Stomach (tissue), 9 donors: ENCODE data around the gene ETF1. TPM values are rescaled to one million over a fixed set of nuclear protein-coding genes. Genes with fewer than 3 reads are reported as not detected.

Experiments
- DNase-seq, 2 donors: peaks; one replicate each; pipeline versions ENCODE4 v3.0.0 to v3.0.0-alpha.2; 2013 to 2019
- H3K27ac ChIP-seq, 5 donors: fragments of 200-600 bp in 4 of 5; sonication (generic) in 4 of 5; one replicate each; pipeline ENCODE4 v1.5.1; 2013 to 2019; ENCODE audit warnings: mild to moderate bottlenecking in 1 of 5, moderate library complexity in 1 of 5
- H3K27me3 ChIP-seq, 3 donors: fragments of 200-600 bp; sonication (generic); one replicate each; pipeline ENCODE4 v1.5.1; 2017 to 2019; ENCODE audit warnings: mixed run types in 1 of 3
- H3K36me3 ChIP-seq, 4 donors: fragments of 200-600 bp; sonication (generic); 1 replicate in 3 of 4; 2 replicates in 1 of 4; pipeline ENCODE4 v1.5.1; 2016 to 2019
- H3K4me1 ChIP-seq, 4 donors: fragments of 200-600 bp; sonication (generic); one replicate each; pipeline ENCODE4 v1.5.1; 2016 to 2019
- H3K4me3 ChIP-seq, 4 donors: fragments of 200-600 bp; sonication (generic) in 3 of 4; one replicate each; pipeline ENCODE4 v1.5.1; 2016 to 2019; ENCODE audit warnings: mild to moderate bottlenecking in 1 of 4
- H3K9me3 ChIP-seq, 4 donors: fragments of 200-600 bp; sonication (generic); one replicate each; pipeline ENCODE4 v1.5.1; 2016 to 2019
- EP300 ChIP-seq: sonication (generic); formaldehyde crosslinking; IDR thresholded peaks from one replicate; pipeline ENCODE4 v1.6.1; 2017; ENCODE audit warnings: antibody characterized with exemption
- POLR2A ChIP-seq, 4 donors: fragments of 450-650 bp; IDR thresholded peaks; one replicate each; pipeline ENCODE4 v1.6.1; 2016; ENCODE audit warnings: antibody characterized with exemption in 4 of 4, control low read depth in 2 of 4, mild to moderate bottlenecking in 1 of 4, moderate library complexity in 1 of 4
- POLR2AphosphoS5 ChIP-seq, 3 donors: sonication (generic); formaldehyde crosslinking; IDR thresholded peaks; one replicate each; pipeline ENCODE4 v1.6.1; 2016; ENCODE audit warnings: antibody characterized with exemption in 3 of 3
- WGBS, 5 donors: extraction: QIAGEN DNeasy Blood & Tissue Kit in 3 of 5; methylation state at CpG; one replicate each; pipeline versions ENCODE4 v1.1.5 to v1.1.7; 2013 to 2018; 5-methylcytosine and 5-hydroxymethylcytosine counted together
- intact Hi-C: fragments of 100-400 bp; cut with DNase I; formaldehyde crosslinking; loops from one replicate; pipeline ENCODE4 v1.15.1; 2023; ENCODE audit warnings: low total_unique reads
- polyA plus RNA-seq, 3 donors: library from polyadenylated mRNA; stranded (reverse); fragments of 200-250 nt; gene quantifications; one replicate each; pipeline ENCODE4 v1.2.3, GENCODE V29; 2013
- total RNA-seq, 5 donors: library from RNA; depleted of rRNA; stranded (reverse); fragments of >200 nt; gene quantifications; one replicate each; pipeline versions ENCODE4 v1.1.0 to v1.2.3, GENCODE V29; 2014 to 2016
- TF ChIP-seq, protein P1 (sequence below), 7 experiments: fragments of 450-650 bp in 4 of 7; fragments of 200-600 bp in 3 of 7; sonication (generic) in 3 of 7; IDR thresholded peaks; one replicate each; pipeline ENCODE4 v1.5.1; 2016 to 2019; ENCODE audit warnings: antibody characterized with exemption in 7 of 7, control low read depth in 2 of 7, mild to moderate bottlenecking in 1 of 7
- donor health status: healthy with polysubstance abuse.
- donor health status: Bipolar disorder and iron deficiency.
- donor health status: healthy.

ETF1 gene
- total and polyA plus RNA-seq, 8 donors = 9.0 to 119 (median 51.0) TPM

DNA sequence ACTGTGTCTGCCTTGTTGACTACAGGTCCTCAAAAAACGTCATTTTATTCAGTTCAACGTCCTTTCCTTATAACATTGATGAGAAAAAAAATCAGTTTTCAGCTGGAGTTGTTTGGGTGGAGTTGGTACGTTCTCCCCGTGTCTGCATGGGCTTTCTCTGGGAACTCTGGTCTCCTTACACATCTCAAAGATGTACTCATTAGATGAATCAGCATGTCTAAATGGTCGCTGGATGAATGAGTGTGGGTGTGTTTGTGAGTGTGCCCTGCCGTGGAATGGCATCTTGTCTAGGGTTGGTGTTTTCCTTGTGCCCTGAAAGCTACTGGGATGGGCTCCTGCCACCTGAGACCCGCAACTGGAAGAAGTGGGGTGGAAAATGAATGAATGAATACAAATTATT lies 47.7 kb downstream of the ETF1 start:
- Histone ChIP-seq H3K4me1 (peaks cover 19 to 25% (median 22%) of the 10 kb centered on the region in 4 donors), H3K27me3 (peaks cover 0 to 14% (median 7%) of the 10 kb centered on the region in 3 donors), H3K4me3 (no peak overlapping the region), H3K9me3 (no peaks in the 10 kb centered on the region), H3K36me3 (no peaks in the 10 kb centered on the region), H3K27ac (no peak overlapping the region)
- no peak for DNase-seq
- intact Hi-C loops = no loop called here
- 78 to 85% (median 79%) methylated on average over 7 of the region's 7 CpGs for WGBS, 5 donors
- no peak for TF ChIP-seq EP300

DNA sequence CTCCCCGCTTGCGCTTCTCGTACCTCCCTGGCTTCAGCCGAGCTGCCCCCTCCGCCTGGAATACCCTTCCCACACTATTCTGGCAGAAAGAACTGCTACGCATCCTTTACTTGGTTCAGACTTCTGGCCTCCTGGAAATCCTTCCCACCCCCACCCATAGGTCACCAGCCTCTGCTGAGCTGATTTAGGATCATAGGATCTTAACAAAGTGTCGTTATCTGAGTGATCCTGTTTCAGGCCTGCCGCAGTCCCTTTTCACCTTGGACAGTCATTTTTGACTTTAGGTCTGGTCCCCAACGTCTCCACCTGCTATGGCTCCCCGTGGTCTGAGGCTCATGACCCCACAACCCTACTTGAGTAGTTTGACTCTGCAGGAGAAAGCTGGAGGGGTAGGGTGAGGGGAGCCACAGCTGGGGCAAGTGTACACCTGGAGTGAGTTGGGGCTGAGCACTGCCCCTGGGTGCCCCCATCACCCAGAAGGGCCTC lies 50.4 kb downstream of the ETF1 start:
- H3K4me1 ChIP-seq = peaks cover 25 to 44% (median 38%) of the 10 kb centered on the region in 4 donors

DNA sequence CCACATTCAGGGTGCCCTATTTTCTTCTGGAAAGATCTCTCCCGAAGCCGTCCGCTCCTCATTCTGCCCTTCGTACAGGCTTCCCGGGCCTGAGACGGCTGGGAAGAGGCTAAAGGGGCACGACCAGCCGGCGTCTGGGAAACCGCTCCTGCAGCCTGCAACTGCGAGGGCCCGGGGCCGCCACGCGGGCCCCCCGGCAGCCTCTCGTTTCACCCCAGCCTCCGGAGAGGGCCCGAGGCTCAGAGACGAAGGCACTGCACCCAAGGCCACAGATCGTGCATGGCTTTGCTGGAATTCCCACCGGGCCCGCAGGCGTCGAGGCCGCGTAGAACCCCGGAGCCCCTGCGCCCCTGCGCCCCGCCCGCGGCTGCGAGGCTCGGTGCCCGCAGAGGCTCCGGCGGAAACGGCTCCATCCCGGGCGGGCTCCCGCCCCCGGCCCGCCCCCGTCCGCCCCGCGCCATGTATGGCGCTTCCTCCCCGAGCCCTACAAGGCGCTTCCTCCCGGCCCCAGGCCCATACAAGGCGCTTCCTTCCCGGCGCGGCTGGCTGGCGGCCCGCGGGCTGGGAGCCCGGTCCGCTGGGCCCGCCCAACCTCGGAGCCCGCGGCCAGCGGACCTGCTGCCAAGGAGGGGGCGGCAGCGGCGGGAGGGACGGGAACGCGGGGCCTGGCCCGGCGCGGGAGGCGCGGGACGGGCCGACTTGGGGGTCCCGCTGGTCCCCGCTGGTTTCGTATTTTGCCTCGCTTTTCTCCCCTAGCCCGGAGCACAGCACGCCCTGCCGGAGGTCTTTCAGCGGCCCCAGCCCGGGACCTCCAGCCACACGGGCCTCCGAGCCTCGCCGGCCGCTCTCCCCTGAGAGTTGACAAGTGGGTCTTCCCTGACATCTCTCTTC lies 51.1 kb downstream of the ETF1 start:
- 0 to 8% (median 3%) methylated on average over 5 to 93 of the region's 93 CpGs for WGBS, 5 donors
- Histone ChIP-seq H3K4me1 (peaks cover 25 to 44% (median 38%) of the 10 kb centered on the region in 4 donors), H3K27me3 (peaks cover 0 to 25% (median 7%) of the 10 kb centered on the region in 3 donors), H3K36me3 (no peaks in the 10 kb centered on the region), H3K9me3 (no peaks in the 10 kb centered on the region), H3K27ac (peak overlapping the region in 4 of 5 donors; percentile 9 to 82 (median 74)), H3K4me3 (peak overlapping the region; percentile 53 to 67 (median 57))
- TF ChIP-seq POLR2AphosphoS5 (IDR thresholded peaks at IDR 0.05) (peak in 2 of 3 donors; percentile 26 to 50), EP300 (no peak)
- intact Hi-C loops = no loop called here
- DNase-seq = peak; percentile 93 to 97

More for the DNA sequence above, 50.4 kb downstream of the ETF1 start:
- intact Hi-C loops = no loop called here
- Histone ChIP-seq H3K4me3 (peak overlapping the region; percentile 53 to 67 (median 57)), H3K27me3 (peaks cover 0 to 25% (median 7%) of the 10 kb centered on the region in 3 donors), H3K9me3 (no peaks in the 10 kb centered on the region), H3K36me3 (no peaks in the 10 kb centered on the region), H3K27ac (peak overlapping the region in 4 of 5 donors; percentile 9 to 82 (median 74))
- WGBS, 5 donors = 25 to 44% (median 33%) methylated on average over 10 of the region's 10 CpGs
- no peak for DNase-seq
- TF ChIP-seq EP300 (no peak), POLR2A (IDR thresholded peaks at IDR 0.05) (no peak), POLR2AphosphoS5 (IDR thresholded peaks at IDR 0.05) (no peak)
- TF ChIP-seq, protein P1, sequence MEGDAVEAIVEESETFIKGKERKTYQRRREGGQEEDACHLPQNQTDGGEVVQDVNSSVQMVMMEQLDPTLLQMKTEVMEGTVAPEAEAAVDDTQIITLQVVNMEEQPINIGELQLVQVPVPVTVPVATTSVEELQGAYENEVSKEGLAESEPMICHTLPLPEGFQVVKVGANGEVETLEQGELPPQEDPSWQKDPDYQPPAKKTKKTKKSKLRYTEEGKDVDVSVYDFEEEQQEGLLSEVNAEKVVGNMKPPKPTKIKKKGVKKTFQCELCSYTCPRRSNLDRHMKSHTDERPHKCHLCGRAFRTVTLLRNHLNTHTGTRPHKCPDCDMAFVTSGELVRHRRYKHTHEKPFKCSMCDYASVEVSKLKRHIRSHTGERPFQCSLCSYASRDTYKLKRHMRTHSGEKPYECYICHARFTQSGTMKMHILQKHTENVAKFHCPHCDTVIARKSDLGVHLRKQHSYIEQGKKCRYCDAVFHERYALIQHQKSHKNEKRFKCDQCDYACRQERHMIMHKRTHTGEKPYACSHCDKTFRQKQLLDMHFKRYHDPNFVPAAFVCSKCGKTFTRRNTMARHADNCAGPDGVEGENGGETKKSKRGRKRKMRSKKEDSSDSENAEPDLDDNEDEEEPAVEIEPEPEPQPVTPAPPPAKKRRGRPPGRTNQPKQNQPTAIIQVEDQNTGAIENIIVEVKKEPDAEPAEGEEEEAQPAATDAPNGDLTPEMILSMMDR (IDR thresholded peaks at IDR 0.05) = no peak

DNA sequence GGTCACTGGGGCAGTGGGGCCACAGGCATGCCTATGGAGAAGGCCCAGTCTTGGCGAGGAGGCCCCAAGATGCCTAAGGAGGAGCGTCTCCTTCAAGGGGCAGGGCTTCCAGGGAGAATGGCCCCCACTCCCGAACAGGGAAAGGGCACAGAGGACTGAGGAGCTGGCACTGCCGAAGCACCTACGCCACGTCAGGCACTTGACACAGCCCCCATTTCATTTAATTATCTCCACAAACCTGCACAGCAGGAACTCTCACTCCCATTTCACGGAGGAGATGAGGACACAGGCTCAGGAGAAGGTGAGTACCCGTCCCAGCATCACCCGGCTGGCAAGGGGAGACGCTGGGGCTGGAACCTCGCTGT lies 51.8 kb downstream of the ETF1 start:
- DNase-seq = peak in 1 of 2 donors; percentile 17
- TF ChIP-seq, protein P1 (IDR thresholded peaks at IDR 0.05) = no peak
- no peak for TF ChIP-seq EP300
- no peak for TF ChIP-seq POLR2A (IDR thresholded peaks at IDR 0.05)
- TF ChIP-seq POLR2AphosphoS5 (IDR thresholded peaks at IDR 0.05) = no peak
- Histone ChIP-seq H3K36me3 (no peaks in the 10 kb centered on the region), H3K27me3 (peaks cover 0 to 25% (median 7%) of the 10 kb centered on the region in 3 donors), H3K4me3 (peak overlapping the region; percentile 53 to 67 (median 57)), H3K27ac (peak overlapping the region in 1 of 5 donors; percentile 82), H3K4me1 (peaks cover 25 to 44% (median 38%) of the 10 kb centered on the region in 4 donors), H3K9me3 (no peaks in the 10 kb centered on the region)
- intact Hi-C loops = no loop called here
- 45 to 55% (median 48%) methylated on average over 7 to 11 of the region's 11 CpGs for WGBS, 5 donors

DNA sequence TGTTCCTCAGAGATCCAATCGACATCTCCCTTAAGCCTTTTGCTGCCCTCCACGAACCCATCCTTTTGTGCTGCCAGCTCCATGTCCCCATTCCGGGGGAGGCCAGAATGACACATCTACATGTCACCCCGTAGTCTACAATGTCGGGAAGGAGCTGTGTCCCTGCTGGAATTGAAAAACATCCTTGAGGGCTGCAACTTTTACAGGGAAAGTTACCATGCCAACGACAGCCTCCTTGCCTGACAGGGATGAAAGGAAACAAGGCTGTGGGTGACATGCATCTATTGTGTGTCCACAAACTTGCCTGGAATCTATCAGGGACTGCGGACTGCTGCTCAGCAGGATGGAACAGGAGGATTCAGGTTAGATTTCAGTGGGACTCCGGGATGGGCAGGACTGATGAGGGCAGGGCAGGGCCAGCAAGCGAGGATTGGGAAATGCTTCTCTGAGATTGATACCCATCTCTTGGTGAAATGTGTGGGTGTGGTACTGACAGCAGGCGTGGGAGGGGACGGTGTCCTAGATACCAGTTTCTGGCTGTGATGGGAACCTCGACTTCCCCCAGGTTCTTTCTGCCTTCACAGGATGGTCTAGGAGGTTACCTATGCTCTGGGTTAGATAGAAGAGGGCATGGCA lies 52.3 kb downstream of the ETF1 start:
- Histone ChIP-seq H3K4me3 (no peak overlapping the region), H3K36me3 (no peaks in the 10 kb centered on the region), H3K4me1 (peaks cover 25 to 44% (median 38%) of the 10 kb centered on the region in 4 donors), H3K9me3 (no peaks in the 10 kb centered on the region), H3K27me3 (peaks cover 0 to 25% (median 7%) of the 10 kb centered on the region in 3 donors), H3K27ac (no peak overlapping the region)
- no peak for DNase-seq
- WGBS, 5 donors = 84 to 90% (median 89%) methylated on average over 12 of the region's 12 CpGs
- intact Hi-C loops = no loop called here
- TF ChIP-seq, protein P1 (IDR thresholded peaks at IDR 0.05) = no peak
- TF ChIP-seq EP300 (no peak), POLR2AphosphoS5 (IDR thresholded peaks at IDR 0.05) (no peak), POLR2A (IDR thresholded peaks at IDR 0.05) (no peak)
